HG02840 (cell line): ENCODE results near the gene ADAMTS20.

Experiments
- ATAC-seq: cut with Tn5 transposase; IDR thresholded peaks from one replicate; pipeline ENCODE4 v1.9.1; 2021; ENCODE audit warnings: mild to moderate bottlenecking, moderate library complexity, moderate number of reproducible peaks; ENCODE audit not compliant: unreplicated experiment, low FRiP score

The ADAMTS20 gene

DNA sequence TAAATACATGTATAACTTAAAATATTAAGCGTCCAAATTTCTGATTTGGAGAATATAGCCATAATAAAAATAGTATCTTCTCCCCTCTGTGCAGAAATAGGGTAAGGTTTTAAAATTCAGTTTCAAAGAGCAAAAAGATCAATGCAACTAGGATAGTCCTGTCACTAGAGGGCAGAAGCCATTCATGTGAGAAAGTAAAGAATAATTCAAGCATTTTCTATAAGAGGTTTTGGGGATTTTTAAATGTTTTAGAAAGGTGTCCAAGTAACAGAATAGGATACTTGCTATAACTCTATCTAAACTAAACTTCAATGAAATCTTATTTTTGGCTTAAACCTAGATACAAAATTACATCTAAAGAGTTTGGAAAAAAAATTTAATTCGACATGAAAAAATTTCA lies 50.3 kb downstream of the ADAMTS20 start:
- ATAC-seq, result no peak

DNA sequence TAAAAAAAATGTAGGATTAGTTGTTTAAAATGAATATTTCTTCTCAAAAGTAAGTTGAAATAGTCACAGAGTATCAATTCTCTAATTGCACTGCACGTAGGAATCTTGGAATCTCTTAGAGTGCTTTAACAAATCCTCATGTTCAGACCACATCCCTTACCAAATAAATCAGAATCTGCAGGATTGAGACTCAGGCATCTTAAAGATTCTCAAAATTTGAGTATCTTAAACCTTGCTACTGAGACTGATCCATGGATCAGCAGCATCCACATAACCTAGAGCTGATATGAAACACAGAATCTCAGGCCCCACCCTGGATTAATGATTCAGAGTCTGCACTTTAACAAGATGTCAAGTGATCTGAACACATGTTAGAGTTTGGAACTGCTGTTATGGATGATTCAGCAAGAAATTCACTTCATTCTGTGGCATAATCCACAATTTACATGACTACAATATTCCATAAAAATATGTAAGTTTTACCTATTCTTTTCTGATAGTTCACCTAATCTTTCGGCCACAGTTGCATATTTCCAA lies 58.7 kb downstream of the ADAMTS20 start:
- no peak for ATAC-seq

- no peak for ATAC-seq
Observed at GRCh38 chr12:43482311-43483085, 69.5 kb downstream of the ADAMTS20 start.

GRCh38 chr12:43480591-43480990 lies 71.4 kb downstream of the ADAMTS20 start:
- ATAC-seq, result no peak

DNA sequence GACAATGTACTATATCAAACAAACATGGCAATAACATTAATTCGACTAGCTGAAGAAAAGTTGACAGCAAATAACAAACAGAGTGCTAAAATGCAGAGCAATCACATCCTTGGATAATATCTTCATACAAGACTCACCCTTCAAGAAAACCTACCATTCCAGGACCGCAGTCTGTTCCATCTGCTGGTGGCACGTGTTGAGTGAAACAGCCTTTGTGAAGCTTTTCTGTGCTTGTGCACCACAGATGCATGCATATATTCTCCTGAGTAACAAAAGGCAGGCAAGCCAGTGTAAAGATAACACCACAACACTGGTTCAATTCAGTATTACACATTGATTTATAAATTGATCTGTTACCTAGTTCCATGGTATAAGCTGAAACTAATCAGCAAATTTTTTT lies 89.3 kb downstream of the ADAMTS20 start:
- no peak for ATAC-seq

DNA sequence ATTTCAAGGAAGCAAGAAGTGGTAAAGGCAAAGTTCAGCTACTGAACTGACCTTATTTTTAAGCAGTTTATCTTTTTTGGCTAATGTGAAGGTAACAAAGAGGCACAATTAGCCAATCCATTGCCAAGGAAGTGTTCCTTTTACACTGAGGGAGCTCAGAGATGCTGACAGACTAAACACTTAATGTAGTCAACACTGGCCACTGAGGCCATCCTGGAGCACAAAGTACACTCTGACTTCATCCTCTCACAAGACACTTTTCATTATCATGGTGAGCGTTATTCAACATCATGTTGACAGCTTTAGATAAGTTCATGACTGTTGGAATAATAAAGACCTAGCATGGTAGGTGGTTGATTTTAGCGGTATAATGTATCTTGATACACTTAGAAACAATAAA lies 89.9 kb downstream of the ADAMTS20 start:
- no peak for ATAC-seq

GRCh38 chr12:43459285-43459684 lies 92.7 kb downstream of the ADAMTS20 start:
- ATAC-seq, result no peak

GRCh38 chr12:43453761-43454160 lies 98.2 kb downstream of the ADAMTS20 start:
- ATAC-seq, result no peak

DNA sequence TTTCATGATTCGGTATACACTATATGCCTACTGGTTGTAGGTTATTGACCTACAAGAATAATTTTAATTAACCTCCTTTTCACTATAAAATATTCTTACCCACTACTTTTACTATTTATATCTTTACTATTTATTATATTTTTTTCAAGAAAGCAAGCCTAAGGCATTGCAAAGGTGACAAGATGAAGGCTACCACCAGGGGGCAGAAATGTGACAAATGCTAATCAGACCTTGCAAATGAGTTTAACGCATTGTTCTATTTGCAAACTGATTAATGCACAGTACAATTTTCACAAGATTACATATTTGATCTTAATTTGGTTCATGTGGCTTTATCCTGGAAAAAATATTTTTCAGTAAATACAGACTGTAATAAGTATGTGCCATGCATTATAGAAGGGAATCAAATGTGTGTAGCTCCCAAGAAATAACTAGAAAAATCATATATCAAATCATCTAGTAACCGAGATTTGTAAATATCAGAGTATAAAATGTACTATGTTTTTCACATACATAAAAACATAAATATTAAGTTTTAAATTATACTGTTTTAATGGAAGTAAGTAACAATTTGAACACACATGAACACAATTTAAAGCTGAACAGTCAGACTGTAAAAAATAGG lies 107.0 kb downstream of the ADAMTS20 start:
- no peak for ATAC-seq

DNA sequence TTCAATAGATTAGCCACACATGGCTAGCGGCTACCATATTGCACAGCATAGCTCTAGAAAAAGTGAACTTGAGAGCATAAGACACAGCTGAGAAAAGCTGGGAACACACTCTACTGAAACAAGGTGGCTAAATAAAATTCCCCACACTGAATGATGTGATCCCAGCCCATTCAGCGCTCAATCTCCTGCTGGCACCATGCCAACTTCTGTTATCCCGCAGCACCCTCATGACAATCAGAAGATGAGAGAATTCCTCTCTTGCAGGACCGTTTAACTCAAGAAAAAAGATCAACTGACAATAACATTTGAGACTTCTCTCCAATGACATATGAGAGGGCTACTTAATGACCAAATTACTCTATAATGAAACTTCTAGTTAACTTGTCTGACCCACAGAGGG lies 115.4 kb downstream of the ADAMTS20 start:
- ATAC-seq, result no peak

- ATAC-seq, result no peak
Observed at GRCh38 chr12:43434614-43435013, 117.4 kb downstream of the ADAMTS20 start.

GRCh38 chr12:43428088-43428600 lies 123.9 kb downstream of the ADAMTS20 start:
- no peak for ATAC-seq

DNA sequence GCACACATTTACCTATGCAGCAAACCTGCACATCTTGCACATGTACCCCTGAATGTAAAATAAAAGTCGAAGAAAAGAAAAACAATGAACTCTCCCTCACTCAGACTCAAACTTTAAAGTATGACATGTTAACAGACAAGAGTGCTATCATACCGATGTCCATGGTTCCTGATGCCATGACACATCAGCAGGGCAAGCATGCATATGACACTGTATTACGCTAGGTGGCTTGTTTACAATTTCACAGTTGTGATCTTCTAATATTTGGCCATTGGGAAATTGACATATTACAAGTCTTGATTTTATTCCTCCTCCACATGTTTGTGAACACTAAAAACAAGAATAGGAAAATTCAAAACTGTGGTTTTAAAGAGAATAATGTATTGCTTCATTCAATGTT lies 126.6 kb downstream of the ADAMTS20 start:
- no peak for ATAC-seq

DNA sequence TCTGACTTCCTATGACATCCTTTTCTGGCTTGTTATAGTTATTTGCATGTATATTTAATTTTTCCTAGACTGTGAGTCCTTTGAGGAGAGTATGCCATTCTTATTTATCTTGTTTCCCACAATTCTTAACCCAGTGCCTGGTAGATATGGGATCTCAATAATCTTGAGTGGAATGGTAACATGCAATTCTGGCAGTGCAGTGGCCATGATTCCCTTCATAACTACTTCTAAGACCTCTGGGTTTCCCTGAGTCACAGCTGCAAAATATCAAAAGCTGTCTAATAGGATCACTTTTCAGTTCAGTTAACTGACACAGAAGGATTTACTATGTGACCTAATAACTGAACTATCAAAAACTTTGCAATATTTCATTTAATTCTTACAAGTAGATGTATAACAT lies 135.0 kb downstream of the ADAMTS20 start:
- ATAC-seq, result no peak

DNA sequence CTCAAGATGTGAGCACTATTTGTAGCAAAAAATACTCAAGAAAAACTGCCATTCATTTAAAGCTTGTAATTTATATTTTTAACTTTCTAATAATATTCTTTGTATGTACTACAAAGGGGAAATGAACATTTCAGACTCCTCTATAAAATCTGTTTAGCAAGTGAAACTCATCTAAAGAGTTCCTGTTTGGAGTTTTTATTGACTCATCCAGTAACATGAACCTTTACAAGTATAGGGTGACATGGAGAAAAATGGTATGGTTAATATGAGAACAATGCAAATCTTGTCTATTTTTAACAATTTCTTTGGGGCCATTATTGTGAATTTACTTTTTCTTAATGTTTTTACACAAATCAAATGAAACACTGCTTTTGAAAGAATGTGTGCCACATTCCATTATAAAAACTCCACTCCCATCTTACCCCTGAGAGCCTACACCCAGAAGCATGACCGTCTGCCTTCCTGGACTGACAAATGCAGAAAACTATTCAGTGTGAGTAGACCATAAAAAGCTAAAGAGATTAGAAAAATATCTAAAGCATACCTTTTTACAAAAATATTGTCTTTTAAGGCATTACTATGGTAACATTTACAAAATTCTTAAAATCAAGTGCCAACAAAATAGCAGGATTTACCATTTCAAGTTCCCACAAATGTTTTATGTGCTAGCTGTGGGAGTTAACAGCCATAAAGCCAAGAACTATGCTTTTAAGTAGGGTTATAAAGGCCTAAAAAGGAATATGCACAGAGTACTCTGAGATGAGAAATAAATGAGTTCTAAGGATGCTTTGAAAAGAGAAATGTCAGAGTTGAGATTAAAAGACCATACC lies 144.0 kb downstream of the ADAMTS20 start:
- no peak for ATAC-seq

DNA sequence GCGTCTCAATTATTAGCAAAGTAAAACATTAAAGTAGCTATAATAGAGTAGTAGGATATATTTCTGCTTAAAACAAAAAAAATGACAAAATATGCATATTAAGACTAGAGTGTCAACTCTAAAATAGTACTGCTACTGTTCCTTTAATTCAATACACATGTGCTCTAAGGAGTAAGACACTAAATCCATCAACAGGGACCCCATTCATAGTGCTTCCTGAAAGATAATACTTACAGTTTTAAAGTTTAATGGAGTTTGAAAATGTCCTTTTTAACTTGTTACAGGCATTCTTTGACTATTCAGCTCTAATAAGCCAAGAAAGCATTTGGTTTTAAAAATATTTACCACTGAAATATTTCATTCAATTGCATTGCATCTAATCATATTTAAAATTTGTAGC lies 145.2 kb downstream of the ADAMTS20 start:
- no peak for ATAC-seq

DNA sequence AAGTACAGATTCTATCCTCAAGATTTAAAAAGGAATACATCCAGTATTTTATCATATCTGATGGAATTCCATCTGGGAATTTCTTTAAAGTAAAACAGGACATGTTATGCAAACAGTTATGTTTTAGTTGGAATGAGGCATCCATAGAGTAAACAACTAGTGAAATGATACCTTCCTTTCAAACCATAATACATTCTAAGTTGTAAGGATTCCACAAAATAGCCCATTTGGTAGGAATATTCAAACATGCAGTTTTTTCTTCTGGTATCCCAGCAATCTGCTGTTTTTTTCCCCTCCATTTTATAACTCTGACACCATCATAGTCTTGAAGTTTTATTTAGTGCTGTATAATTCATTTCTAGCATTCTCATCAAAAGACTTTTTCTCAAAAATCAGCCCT lies 149.6 kb downstream of the ADAMTS20 start:
- no peak for ATAC-seq

GRCh38 chr12:43401096-43401495 lies 150.9 kb downstream of the ADAMTS20 start:
- ATAC-seq, result no peak

- no peak for ATAC-seq
Observed at GRCh38 chr12:43396671-43397070, 155.3 kb downstream of the ADAMTS20 start.

DNA sequence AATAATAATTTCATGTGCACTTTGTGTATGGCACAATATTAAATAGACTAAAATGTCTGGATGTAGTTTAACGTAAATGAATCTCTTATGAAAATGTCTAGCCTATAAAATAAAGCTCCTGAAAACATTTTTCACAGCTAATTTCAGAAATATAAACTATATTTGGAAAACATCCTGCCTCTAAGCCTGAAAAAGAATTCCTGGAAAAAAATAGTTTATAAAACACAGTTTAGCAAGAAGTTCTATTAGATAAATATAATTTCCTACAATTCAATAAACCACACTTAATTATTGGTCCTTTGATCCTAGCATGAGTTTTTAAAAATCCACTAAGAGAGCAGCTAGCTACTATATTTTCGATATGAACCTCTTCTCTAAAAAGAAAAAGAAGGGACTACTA lies 159.9 kb downstream of the ADAMTS20 start:
- ATAC-seq, result no peak

DNA sequence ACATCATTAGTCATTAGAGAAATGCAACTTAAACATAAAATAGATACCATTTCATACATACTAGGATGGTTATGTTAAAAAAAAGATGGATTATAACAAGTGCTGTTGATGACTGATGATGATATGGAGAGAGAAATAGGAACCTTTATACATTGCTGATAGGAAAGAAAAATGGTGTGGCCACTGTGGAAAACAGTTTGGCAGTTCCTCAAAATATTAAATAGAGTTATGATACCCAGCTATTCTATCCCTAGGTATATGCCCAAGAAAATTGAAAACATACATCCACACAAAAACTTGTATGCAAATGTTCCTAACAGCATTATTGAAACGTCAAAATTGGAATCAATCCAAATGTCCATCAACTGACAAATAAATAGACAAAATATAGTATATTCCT lies 170.1 kb downstream of the ADAMTS20 start:
- no peak for ATAC-seq
